Measurements from ENCODE around the gene YOD1.

GRCh38 chr1:207058878-207059867 is 8.2 kb upstream of the YOD1 start:
- no peak for TF ChIP-seq CTCF (IDR thresholded peaks at IDR 0.05; ENCODE audit: low read depth, low read length, poor library complexity, severe bottlenecking)
- no peak for TF ChIP-seq EZH2phosphoT487 (IDR thresholded peaks at IDR 0.05; ENCODE audit: borderline replicate concordance, low read length)

Measured in DOHH2 (cell line).